ENCODE data around the gene GPHA2. TPM values are rescaled to one million over a fixed set of nuclear protein-coding genes. Genes with fewer than 3 reads are reported as not detected.

Gene GPHA2
- polyA plus RNA-seq, 1 donor from 2014 or later = not detected

DNA sequence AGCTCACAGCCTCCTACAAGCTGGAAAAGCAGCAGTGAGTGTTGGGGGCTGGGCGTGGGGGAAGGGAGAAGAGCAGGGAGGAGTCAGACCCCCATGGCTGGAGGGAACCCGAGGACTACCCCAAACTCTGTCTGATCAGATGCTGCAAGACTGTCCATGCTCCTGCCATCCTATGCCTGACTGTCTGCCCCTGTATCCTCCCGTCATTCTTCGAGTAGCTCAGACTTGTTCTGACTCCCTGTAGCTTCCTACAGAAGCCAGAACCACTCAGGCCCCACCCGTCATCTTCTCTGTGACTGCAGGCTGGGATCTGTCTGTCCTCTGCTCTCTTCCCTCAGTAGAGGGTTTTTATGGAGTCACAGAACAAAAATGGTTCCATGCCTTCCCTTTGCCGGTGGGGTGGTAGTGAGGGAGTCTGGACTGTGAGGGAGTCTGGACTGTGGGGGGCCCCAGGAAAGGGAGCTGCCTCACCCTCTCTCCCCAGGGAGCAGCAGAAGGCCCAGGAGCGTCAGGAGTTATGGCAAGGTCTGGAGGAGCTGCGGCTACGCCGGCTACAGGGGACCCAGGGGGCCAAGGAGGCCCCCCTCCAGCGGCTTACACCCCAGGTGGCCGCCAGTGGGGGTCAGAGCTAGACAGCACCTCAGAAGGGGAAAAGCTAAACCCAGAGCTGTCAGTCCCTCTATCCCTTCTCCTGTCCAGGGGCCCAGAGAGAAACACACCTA, 2.3 kb downstream of the GPHA2 start:
- H3K9ac ChIP-seq (ENCODE audit: low read length) = no peak overlapping the region
- H3K9me2 ChIP-seq (ENCODE audit: insufficient read depth, low read length) = no peaks in the 10 kb centered on the region
- no peak overlapping the region for H2AFZ ChIP-seq (ENCODE audit: low read depth, low read length)
- H3K79me2 ChIP-seq (replicated peaks; ENCODE audit: insufficient read depth, low read length) = no peaks in the 10 kb centered on the region
- no peaks in the 10 kb centered on the region for H3F3A ChIP-seq (ENCODE audit: insufficient read depth, low read length, poor library complexity, severe bottlenecking)
- H3K4me2 ChIP-seq (ENCODE audit: low read length) = no peak overlapping the region
- peaks cover 3% of the 10 kb centered on the region for H3K36me3 ChIP-seq (ENCODE audit: insufficient read depth, low read length)
- H3K27ac ChIP-seq (ENCODE audit: low read length) = no peak overlapping the region
- no peaks in the 10 kb centered on the region for H3K27me3 ChIP-seq (ENCODE audit: insufficient read depth, low read depth, low read length)
- no peak overlapping the region for H3K4me3 ChIP-seq (ENCODE audit: low read length)
- no peaks in the 10 kb centered on the region for H4K20me1 ChIP-seq (ENCODE audit: insufficient read depth)
- TF ChIP-seq, protein P1, sequence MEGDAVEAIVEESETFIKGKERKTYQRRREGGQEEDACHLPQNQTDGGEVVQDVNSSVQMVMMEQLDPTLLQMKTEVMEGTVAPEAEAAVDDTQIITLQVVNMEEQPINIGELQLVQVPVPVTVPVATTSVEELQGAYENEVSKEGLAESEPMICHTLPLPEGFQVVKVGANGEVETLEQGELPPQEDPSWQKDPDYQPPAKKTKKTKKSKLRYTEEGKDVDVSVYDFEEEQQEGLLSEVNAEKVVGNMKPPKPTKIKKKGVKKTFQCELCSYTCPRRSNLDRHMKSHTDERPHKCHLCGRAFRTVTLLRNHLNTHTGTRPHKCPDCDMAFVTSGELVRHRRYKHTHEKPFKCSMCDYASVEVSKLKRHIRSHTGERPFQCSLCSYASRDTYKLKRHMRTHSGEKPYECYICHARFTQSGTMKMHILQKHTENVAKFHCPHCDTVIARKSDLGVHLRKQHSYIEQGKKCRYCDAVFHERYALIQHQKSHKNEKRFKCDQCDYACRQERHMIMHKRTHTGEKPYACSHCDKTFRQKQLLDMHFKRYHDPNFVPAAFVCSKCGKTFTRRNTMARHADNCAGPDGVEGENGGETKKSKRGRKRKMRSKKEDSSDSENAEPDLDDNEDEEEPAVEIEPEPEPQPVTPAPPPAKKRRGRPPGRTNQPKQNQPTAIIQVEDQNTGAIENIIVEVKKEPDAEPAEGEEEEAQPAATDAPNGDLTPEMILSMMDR (IDR thresholded peaks at IDR 0.05; ENCODE audit: poor library complexity, severe bottlenecking) = no peak
- TF ChIP-seq, protein P2, sequence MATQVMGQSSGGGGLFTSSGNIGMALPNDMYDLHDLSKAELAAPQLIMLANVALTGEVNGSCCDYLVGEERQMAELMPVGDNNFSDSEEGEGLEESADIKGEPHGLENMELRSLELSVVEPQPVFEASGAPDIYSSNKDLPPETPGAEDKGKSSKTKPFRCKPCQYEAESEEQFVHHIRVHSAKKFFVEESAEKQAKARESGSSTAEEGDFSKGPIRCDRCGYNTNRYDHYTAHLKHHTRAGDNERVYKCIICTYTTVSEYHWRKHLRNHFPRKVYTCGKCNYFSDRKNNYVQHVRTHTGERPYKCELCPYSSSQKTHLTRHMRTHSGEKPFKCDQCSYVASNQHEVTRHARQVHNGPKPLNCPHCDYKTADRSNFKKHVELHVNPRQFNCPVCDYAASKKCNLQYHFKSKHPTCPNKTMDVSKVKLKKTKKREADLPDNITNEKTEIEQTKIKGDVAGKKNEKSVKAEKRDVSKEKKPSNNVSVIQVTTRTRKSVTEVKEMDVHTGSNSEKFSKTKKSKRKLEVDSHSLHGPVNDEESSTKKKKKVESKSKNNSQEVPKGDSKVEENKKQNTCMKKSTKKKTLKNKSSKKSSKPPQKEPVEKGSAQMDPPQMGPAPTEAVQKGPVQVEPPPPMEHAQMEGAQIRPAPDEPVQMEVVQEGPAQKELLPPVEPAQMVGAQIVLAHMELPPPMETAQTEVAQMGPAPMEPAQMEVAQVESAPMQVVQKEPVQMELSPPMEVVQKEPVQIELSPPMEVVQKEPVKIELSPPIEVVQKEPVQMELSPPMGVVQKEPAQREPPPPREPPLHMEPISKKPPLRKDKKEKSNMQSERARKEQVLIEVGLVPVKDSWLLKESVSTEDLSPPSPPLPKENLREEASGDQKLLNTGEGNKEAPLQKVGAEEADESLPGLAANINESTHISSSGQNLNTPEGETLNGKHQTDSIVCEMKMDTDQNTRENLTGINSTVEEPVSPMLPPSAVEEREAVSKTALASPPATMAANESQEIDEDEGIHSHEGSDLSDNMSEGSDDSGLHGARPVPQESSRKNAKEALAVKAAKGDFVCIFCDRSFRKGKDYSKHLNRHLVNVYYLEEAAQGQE (IDR thresholded peaks at IDR 0.05; ENCODE audit: borderline replicate concordance) = no peak
- no peak for TF ChIP-seq TAF1 (IDR thresholded peaks at IDR 0.05; ENCODE audit: low read depth)
- TF ChIP-seq SMC3 (conservative IDR thresholded peaks at IDR 0.05; ENCODE audit: poor library complexity) = no peak
- TF ChIP-seq RAD21 (conservative IDR thresholded peaks at IDR 0.05) = no peak
- TF ChIP-seq POLR2AphosphoS5 (IDR thresholded peaks at IDR 0.05) = no peak
- TF ChIP-seq EP300 (conservative IDR thresholded peaks at IDR 0.05; ENCODE audit: poor library complexity, severe bottlenecking) = no peak
- no peak for TF ChIP-seq MXI1 (conservative IDR thresholded peaks at IDR 0.05; ENCODE audit: poor library complexity, severe bottlenecking)
- TF ChIP-seq EZH2 (IDR thresholded peaks at IDR 0.05; ENCODE audit: borderline replicate concordance, insufficient read depth, low read length, poor library complexity, severe bottlenecking) = no peak
- no peaks in the 10 kb centered on the region for H3K9me3 ChIP-seq (ENCODE audit: low read length)

DNA sequence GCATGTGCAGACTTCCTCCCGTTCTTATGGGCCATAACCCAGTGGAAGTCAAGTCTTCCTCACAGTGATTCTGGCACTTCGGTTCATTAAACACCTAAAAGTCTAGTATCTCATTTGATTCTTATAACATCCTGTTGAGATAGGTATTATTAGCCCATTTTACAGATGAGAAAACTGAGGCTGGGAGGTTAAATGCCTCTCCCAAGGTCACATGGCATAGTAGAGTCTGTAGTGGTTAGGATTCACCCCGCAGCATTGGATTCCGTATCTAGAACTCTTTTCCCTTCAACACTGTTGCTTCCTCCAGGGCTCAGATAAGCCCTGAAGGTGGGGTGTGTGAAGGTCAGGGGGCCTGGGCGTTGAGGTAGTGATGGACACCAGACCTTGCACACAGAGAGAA, 3.4 kb downstream of the GPHA2 start:
- H3K9me2 ChIP-seq (ENCODE audit: insufficient read depth, low read length) = no peaks in the 10 kb centered on the region
- no peaks in the 10 kb centered on the region for H3F3A ChIP-seq (ENCODE audit: insufficient read depth, low read length, poor library complexity, severe bottlenecking)
- H3K36me3 ChIP-seq (ENCODE audit: insufficient read depth, low read length) = peaks cover 3% of the 10 kb centered on the region
- no peaks in the 10 kb centered on the region for H3K9me3 ChIP-seq (ENCODE audit: low read length)
- H3K27ac ChIP-seq (ENCODE audit: low read length) = no peak overlapping the region
- H3K79me2 ChIP-seq (replicated peaks; ENCODE audit: insufficient read depth, low read length) = no peaks in the 10 kb centered on the region
- no peak overlapping the region for H3K4me3 ChIP-seq (ENCODE audit: low read length)
- no peaks in the 10 kb centered on the region for H4K20me1 ChIP-seq (ENCODE audit: insufficient read depth)
- TF ChIP-seq POLR2AphosphoS5 (IDR thresholded peaks at IDR 0.05) (no peak), EZH2 (IDR thresholded peaks at IDR 0.05; ENCODE audit: borderline replicate concordance, insufficient read depth, low read length, poor library complexity, severe bottlenecking) (no peak), MXI1 (conservative IDR thresholded peaks at IDR 0.05; ENCODE audit: poor library complexity, severe bottlenecking) (no peak), EP300 (conservative IDR thresholded peaks at IDR 0.05; ENCODE audit: poor library complexity, severe bottlenecking) (no peak), SMC3 (conservative IDR thresholded peaks at IDR 0.05; ENCODE audit: poor library complexity) (no peak), RAD21 (conservative IDR thresholded peaks at IDR 0.05) (no peak), TAF1 (IDR thresholded peaks at IDR 0.05; ENCODE audit: low read depth) (no peak)
- TF ChIP-seq, protein P2 (IDR thresholded peaks at IDR 0.05; ENCODE audit: borderline replicate concordance) = no peak
- TF ChIP-seq, protein P1 (IDR thresholded peaks at IDR 0.05; ENCODE audit: poor library complexity, severe bottlenecking) = no peak
- H3K9ac ChIP-seq (ENCODE audit: low read length) = no peak overlapping the region
- H3K4me2 ChIP-seq (ENCODE audit: low read length) = no peak overlapping the region
- H3K27me3 ChIP-seq (ENCODE audit: insufficient read depth, low read depth, low read length) = no peaks in the 10 kb centered on the region
- H2AFZ ChIP-seq (ENCODE audit: low read depth, low read length) = no peak overlapping the region
